TTC549 (cell line): ENCODE data around the gene POLR2E.

ENCODE experiments used
- FAIRE-seq: peaks from 2 replicates; lab custom pipeline; 2012; peaks lifted over from hg19 to GRCh38; lab: Jason Lieb, UNC

The POLR2E gene

DNA sequence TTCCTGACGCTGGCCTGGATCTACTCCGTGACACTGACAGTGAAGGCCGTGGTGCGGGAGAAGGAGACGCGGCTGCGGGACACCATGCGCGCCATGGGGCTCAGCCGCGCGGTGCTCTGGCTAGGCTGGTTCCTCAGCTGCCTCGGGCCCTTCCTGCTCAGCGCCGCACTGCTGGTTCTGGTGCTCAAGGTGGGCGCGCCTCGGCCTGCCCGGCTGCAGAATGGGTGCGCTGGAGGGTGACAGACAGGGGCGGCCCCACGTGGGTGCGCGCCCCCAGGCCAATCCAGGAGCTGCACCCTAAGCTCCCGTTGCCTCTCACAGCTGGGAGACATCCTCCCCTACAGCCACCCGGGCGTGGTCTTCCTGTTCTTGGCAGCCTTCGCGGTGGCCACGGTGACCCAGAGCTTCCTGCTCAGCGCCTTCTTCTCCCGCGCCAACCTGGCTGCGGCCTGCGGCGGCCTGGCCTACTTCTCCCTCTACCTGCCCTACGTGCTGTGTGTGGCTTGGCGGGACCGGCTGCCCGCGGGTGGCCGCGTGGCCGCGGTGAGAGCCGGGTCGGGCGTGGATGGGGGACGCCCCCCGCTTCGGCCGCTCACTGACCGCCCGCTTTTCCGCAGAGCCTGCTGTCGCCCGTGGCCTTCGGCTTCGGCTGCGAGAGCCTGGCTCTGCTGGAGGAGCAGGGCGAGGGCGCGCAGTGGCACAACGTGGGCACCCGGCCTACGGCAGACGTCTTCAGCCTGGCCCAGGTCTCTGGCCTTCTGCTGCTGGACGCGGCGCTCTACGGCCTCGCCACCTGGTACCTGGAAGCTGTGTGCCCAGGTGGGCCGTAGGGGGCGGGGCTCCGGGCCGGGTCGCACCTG lies 48.1 kb downstream of the POLR2E start:
- FAIRE-seq, result no peak

- FAIRE-seq, result no peak
Measured at GRCh38 chr19:1046117-1046626, 49.0 kb downstream of the POLR2E start.

GRCh38 chr19:1045247-1045603 lies 50.0 kb downstream of the POLR2E start:
- FAIRE-seq, result no peak

GRCh38 chr19:1042689-1043511 lies 52.3 kb downstream of the POLR2E start:
- no peak for FAIRE-seq

DNA sequence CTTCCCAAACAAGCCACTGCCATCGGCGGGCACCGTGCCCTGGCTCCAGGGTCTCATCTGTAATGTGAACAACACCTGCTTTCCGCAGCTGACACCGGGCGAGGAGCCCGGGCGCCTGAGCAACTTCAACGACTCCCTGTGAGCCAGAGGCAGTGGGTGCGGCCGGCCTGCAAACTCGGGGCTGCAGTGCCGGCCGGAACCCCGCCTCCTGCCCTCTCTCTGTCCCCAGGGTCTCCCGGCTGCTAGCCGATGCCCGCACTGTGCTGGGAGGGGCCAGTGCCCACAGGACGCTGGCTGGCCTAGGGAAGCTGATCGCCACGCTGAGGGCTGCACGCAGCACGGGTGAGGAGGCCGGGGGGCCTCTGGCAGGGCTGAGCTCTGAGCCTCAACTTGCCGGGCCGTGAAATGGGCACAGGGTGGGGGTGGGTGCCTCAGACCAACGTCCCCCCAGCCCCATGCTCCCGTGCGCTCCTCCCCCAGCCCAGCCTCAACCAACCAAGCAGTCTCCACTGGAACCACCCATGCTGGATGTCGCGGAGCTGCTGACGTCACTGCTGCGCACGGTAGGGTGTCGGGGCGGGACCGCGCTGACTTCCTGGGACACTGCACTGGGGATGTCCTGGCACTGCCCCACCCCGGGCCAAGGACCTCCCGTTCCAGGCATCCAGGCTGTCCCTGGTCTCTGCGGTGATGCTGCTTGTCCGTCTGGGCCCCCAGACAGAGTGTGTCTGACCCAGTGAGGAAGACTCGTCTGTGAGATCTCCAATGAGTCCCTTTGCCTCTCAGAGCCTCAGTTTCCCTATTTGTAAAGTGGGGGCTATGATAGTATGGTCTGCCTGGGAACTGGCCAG lies 53.1 kb downstream of the POLR2E start:
- FAIRE-seq, result no peak

DNA sequence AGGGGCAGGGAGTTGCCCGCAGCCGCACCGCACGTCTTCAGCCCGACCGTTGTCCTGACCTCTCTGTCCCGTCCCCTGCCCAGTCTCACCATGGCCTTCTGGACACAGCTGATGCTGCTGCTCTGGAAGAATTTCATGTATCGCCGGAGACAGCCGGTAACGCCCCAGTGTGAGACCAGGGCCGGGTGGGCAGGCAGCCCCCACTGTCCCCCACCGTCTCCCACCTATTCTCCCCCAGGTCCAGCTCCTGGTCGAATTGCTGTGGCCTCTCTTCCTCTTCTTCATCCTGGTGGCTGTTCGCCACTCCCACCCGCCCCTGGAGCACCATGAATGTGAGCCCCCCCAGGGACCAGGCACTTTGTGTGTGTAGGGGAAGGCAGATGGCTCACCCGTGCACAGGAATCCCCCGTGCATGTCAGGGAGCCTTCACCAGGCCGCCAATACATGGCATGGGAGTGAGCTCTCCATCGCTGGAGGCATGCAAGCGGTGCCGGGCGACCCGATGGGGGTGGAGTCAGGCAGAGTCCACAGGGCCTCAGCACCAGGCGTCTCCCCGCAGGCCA lies 53.8 kb downstream of the POLR2E start:
- no peak for FAIRE-seq

GRCh38 chr19:1040476-1041271 lies 54.5 kb downstream of the POLR2E start:
- FAIRE-seq, result peak; percentile 52

DNA sequence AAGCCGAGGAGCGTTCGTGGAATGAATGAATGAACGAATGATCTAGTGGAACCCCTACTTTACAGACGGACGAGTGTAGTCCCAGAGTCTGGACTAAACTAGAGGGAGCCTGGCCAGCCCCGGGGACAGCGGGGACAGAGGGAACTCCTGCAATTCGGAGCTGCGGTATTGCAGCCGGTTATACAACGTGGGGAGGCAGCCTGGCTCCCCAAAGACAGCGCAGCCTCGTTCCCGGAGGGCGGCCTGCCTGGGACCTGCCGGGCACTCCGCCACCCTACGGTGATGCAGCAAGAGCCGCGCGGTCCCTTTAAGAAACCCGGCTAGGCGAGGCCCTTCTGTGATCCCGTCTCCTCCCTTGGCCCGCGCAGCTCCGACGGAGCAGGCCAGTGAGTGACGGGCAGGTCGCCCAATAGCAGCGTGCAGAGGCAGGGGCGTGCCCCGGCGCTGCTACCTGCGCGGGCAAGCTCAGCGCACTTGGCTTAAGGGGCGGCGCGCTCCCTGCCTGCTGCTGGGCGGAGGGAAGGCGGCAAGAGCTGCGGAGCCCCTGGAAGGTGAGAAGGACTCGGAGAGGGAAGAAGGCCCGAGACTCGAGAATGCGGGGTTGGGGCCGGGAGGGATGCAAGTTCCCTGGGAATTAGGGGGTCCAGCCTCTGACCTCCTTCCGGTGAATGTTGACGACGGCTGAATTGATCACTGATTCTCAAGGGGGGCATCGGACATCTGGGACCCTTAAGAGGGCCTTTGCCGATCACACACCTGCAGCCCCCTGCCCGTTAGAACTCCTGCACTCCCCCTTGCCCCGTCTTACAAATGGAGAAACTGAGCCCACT lies 55.3 kb downstream of the POLR2E start, which contains the start of gene ABCA7:
Gene ABCA7, plus strand, starts transcription at position 462 of the 830 bp plus-strand sequence. CDS start 1,255 bp downstream, outside the sequence.
- FAIRE-seq, result peak; percentile 80

DNA sequence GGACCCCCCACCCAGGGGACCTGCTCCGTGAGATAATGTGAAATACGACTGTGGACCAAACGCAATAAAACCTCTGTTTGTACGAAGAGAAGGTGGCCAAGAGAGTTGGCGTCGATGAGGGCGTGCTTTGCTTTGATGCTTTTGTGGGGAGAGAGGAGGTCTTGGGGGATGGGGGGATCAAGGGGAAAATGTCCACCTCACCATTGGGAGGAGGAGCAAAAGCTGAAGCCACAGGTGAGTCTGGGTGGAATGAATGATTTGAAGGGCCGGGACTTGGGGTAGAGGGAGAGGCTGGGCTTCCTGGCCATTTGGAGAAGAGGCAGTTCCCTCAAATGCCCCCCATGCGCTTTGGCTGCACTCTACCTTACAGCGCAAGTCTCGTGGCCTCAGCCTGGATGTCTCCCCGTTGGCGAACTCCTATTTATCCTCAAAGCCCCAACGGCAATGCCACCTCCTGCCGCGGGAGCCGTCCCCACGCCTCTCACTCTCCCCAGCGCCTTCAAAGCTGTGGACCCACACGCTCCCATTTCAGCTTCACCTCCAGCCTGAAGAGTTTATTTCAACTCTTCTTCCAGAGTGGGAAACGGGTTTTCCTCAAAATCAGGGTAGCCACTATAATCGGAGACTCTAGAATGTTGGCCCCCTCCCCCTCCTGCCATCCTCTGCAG lies 56.1 kb downstream of the POLR2E start:
- FAIRE-seq, result no peak

GRCh38 chr19:1037621-1038064 lies 57.5 kb downstream of the POLR2E start:
- no peak for FAIRE-seq
